HG02759 (cell line): ENCODE results near the gene PLK3.

Experiments
- ATAC-seq: cut with Tn5 transposase; IDR thresholded peaks from one replicate; pipeline ENCODE4 v1.9.1; 2021; ENCODE audit warnings: mild to moderate bottlenecking, moderate library complexity; ENCODE audit not compliant: unreplicated experiment

The PLK3 gene

DNA sequence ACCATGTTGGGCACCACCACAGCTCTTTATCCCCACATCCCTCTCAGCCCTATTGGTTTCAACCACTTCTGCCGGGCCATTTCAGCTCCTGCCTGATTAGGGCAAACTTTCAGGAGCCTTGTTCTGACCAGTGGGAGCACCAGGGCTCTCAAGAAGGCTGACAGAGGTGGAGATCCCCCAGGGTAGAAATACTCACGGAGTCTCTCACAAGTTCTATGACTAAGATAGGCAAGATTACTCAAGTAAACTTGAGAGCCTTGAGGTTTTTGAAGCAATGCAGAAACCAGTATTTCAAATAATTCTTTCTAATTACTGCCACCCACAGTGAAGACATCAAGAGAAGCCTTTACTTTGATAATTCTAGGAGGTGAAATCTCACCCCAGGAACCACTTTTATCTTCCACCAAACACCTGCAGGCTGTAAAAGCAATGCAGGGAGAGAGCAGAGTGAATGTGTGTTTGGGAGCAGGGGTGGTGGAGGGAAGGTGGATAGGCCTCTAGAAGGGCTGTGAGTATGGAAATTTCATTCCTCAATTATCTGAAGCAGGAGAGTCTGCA, 49.5 kb downstream of the PLK3 start:
- no peak for ATAC-seq

DNA sequence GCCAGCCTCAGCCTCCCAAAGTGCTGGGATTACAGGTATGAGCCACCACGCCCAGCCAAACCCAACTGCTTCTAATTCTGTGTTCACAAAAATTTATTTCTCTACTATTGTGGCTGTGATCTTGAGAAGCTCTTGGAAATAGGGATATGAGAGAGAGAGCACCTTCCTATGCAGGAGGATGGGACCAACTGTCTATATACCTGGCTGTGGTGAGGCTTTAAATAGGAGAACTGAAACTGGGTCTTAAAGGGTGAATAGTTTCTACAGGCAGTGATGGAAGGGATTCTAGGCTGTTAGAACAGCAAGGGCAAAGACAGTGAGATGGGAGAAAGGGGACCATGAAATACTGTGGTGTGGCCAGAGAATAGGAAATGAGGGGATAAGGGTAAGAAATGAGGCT, 51.1 kb downstream of the PLK3 start:
- ATAC-seq: no peak

DNA sequence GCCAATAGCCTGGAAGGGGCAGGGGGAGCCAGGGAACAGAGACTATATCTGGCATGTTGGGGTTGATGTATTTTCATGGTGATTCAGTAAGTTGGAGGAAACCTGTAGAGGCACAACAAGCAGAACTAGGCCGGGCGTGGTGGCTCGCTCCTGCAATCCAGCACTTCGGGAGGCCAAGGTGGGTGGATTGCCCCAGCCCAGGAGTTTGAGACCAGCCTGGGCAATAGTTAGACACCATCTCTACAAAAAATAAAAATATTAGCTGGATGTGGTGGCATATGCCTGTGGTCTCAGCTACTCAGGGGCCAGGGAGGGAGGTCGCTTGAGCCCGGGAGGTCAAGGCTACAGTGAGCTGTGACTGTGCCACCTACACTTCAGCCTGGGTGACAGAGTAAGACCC, 53.0 kb downstream of the PLK3 start:
- ATAC-seq: no peak

DNA sequence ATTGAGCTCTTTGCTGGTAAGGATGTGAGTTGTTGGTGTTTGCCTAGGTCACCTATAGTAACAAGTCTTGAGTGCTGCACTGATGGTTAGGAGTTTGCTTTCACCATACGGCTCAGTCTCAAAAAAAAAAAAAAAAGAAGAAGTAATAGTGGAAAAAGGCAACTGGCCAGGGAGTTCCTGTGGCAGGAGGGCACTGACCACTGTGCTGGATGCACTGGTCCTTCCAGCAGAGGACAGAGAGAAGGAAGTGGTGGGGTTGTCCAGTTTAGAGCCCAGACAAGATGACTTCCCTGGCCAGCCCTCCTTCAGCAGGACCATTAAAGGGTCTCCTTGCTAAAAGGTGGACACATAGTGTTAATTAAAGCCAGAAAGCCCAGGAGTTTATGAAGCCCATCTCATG, 54.8 kb downstream of the PLK3 start:
- no peak for ATAC-seq
